PFSK-1 (cell line): ENCODE data around the gene SH3RF1.

Source experiments
- FOXP2 ChIP-seq: optimal IDR thresholded peaks from 2 replicates; pipeline ENCODE3; 2011; ENCODE audit warnings: borderline replicate concordance, control low read depth, inconsistent platforms; ENCODE audit not compliant: insufficient read depth; ENCODE audit errors: extremely low read length, extremely low read depth
- POLR2AphosphoS5 ChIP-seq: IDR thresholded peaks from 2 replicates; pipeline ENCODE4 v1.6.1; 2012; ENCODE audit warnings: low read depth, mild to moderate bottlenecking, control low read depth, low read length, moderate library complexity
- TAF1 ChIP-seq: IDR thresholded peaks from 2 replicates; pipeline ENCODE4 v1.6.1; 2012; ENCODE audit warnings: low read length, control low read depth, borderline replicate concordance; ENCODE audit not compliant: insufficient read depth

- TF ChIP-seq TAF1 (no peak), FOXP2 (no peak), POLR2AphosphoS5 (no peak)
Measured at GRCh38 chr4:169238445-169238844, 32.3 kb downstream of the SH3RF1 start.
